Measurements from ENCODE around the gene TTC39A.
"Not testable (repeated sequence)": the region's sequence is repeated elsewhere in the genome, so short reads cannot be mapped to it uniquely, and the experiment has no call there.

TTC39A gene

GRCh38 chr1:51264451-51264850 is 65.9 kb downstream of the TTC39A start:
- DNase-seq, result peak; percentile 93

DNA sequence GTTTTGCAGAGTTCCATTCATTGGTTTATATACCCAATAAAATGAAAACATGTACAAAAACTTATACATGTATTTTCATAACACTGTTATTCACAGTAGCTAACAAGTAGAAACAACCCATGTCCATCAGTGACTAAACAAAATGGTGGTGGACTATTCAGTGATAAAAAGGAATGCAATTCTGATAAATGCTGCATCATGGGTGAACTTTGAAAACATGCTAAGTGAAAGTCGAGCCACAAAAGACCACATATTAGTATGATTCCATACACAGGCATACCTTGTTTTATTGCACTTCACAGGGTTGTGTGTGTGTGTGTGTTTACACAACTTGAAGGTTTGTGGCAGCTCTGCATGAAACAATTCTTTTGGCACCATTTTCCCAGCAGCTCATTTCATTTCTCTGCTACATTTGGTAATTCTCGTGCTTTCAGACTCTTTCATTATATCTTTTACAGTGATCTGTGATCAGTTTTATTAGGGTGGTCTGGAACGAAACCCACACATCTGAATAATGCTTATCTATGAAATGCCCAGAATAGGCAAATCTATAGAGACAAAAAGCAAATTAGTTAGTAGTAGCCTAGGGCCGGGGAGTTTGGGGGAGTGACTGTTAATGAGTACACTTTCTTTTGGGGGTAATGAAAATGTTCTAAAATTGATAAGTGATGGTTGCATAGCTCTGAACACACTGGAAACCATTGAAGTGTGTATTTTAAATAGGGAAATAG is 67.0 kb downstream of the TTC39A start:
- no peak for DNase-seq

DNA sequence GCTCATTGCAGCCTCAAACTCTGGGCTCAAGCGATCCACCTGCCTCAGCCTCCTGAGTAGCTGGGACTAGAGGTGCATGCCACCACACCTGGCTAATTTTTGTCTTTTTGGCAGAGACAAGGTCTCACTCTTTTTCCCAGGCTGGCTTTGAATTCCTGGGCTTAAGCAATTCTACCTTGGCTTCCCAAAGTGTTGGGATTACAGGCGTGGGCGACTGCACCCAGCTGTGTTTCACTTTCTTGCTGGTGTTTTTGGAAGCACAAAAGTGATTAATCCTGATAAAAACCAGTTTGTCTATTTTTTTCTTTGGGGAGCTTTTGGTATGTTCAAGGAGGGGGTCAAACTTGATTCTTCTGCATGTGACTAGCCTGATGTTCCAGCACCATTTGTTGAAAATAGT is 75.0 kb downstream of the TTC39A start:
- DNase-seq, result no peak

- no peak for DNase-seq
These were observed 76.7 kb downstream of the TTC39A start for GRCh38 chr1:51253691-51254090.

DNA sequence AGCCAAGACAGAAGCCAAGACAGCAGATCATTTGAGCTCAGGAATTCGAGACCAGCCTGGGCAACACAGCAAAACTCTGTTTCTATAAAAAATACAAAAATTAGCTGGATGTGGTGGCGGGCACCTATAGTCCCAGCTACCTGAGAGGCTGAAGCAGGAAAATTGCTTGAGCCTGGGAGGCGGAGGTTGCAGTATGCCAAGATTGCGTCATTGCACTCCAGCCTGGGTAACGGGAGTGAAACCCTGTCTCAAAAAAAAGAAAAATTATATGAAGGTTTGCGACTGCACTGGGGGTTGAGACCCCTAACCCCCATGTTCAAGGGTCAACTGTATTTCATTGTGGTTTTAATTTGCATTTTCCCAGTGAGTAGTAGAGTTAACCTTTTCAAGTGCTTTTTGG is 78.0 kb downstream of the TTC39A start:
- no peak for DNase-seq

DNA sequence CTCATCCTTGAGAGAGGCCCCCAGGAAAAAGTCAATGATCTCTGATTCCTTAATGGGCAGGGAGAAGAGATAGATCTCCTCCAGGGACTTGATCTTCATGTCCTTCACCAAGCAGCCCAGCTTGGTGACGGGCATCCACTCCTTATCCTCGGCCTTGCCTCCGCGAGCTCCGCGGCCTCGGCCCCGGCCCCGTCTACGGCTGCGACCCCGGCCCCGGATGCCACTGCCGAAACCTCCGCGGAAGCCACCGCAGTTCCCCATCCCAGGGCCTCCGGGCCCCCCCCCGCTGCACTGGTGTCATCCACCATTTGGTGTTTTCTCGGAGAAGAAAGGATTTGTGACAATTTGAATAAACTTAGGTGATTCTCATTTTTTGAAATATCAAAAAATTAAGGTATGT is 79.2 kb downstream of the TTC39A start:
- not testable (repeated sequence) for DNase-seq

DNA sequence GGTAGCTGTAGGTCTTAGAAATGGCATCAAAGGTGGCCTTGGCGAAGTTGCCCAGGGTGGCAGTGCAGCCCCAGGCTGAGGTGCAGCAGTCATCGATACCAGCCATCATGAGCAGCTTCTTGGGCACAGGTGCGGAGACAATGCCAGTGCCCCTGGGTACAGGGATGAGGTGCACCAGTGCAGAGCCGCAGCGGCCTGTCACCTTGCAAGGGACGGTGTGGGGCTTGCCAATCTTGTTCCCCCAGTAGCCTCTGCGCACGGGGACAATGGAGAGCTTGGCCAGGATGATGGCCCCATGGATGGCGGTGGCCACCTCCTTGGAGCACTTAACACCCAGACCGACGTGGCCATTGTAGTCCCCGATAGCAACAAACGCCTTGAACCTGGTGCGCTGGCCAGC is 79.6 kb downstream of the TTC39A start:
- DNase-seq, result not testable (repeated sequence)

DNA sequence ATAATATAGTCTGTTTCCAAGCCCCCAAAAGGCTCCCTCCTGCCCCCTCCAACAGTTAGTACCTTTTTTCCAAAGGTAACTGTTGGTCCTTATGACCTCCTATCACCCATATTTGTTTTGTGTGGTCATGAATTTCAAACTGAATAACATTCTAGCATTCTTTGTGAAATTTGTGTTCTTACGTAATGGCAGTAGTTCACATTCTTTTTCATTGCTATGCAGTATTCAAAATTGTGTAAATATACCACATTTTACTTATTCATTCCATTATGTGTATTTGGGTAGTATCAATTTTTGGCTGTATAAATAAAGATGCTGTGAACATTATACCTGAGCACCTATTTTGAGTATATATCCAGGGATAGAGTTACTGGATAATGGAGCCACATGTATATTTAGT is 80.9 kb downstream of the TTC39A start:
- no peak for DNase-seq

- no peak for DNase-seq
These were observed 82.9 kb downstream of the TTC39A start for GRCh38 chr1:51247499-51247898.

DNA sequence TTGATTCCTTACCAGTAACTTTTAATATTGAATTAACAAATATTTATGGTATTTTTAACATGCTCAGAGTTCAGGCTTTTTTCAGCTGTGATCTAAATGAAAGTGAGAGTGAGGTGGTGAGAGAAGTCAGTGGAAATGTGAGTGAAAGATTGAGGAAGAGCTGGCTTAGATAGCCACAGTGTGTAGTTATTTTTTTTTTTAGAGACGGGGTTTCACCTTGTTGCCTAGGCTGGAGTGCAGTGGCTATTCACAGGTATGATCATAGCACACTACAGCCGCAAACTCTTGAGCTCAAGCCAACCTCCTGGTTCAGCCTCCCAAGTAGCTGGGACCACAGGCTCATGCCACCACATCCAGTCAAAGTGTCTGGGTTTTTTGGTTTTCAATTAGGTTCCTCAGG is 83.3 kb downstream of the TTC39A start:
- no peak for DNase-seq

- peak; percentile 34 for DNase-seq
These were observed 87.8 kb downstream of the TTC39A start for GRCh38 chr1:51242546-51242945.

DNA sequence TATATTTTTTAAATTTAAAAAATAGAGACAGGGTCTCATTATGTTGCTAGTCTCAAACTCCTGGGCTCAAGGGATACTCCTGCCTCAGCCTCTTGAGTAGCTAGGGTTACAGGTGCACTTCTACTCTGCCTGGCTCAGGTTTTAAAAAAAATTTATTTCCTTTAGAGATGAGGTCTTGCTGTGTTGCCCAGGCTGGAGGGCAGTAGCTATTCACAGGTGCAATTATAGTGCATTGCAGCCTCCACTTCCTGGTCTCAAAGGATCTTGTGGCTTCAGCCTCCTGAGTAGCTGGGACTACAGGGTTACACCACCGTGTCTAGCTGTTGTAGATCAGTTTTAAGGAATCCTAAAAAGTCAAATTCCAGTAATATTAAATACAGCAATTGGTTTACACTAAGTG is 89.2 kb downstream of the TTC39A start:
- no peak for DNase-seq

DNA sequence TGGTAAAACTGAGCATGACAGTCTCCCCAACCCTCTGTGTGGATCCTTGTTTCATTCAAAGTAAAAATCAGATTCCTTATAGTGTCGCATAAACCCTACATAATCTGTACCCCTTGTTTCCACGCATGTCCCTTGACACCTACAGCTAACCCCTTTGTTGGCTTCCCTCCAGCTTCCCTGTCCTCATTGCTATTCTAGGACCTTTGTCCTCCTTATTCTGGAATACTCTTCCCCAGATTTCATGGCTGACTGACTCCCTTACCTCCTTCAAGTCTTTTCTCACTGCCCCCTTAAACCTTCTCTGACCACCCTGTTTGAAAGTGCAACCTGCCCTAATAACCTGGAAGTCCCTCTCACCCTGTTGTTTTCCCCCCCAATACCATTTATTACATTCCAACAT is 90.3 kb downstream of the TTC39A start:
- DNase-seq, result no peak

- peak; percentile 31 for DNase-seq
These were observed 92.3 kb downstream of the TTC39A start for GRCh38 chr1:51238034-51238403.

DNA sequence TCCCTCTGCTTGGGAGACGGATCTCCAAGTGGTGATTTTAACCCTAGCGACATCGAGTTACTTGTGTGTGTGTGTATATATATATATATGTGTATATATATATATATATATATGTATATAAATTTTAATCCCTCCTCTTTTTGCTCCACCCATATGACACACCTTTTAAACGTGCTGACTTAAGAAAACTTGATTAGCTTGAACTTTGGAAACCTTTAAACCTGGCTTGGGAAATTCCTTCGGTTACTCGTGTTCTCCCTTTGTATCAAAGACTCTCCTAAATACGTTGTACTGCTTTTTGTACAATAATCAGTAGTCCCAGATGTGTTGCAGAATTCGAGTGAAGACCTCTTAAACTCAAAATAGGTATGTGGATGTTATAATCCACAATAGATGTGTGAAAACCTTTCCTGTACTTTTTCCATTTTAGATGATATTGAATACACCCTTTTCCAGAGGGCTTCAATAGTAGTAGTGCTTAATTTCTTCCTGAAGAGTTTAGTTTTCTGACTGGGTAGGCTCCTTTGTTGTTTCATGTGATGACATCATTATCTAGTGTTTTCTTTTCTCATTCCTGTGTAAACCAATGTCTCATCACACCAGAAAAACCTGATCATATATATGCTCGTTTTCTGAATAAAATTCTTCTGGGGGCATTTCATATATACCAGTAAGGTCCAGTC is 92.9 kb downstream of the TTC39A start:
- DNase-seq, result peak; percentile 52

All from EL (cell line).